ENCODE results near the gene PPP1R9B.

The PPP1R9B gene

GRCh38 chr17:50094753-50095619 lies 55.5 kb downstream of the PPP1R9B start, which contains the start of gene PDK2:
PDK2 (plus strand) TSS chr17:50095351; CDS start chr17:50095436, 85 bp downstream.
- peak; percentile 60 to 99 (median 93) for DNase-seq

GRCh38 chr17:50094243-50094752 lies 56.2 kb downstream of the PPP1R9B start:
- peak; percentile 48 to 97 (median 81) for DNase-seq

GRCh38 chr17:50093807-50094206 lies 56.7 kb downstream of the PPP1R9B start:
- no peak for DNase-seq

- DNase-seq, result no peak
Observed at GRCh38 chr17:50093246-50093645, 57.2 kb downstream of the PPP1R9B start.

- no peak for DNase-seq
Observed at GRCh38 chr17:50091918-50092285, 58.6 kb downstream of the PPP1R9B start.

GRCh38 chr17:50090971-50091917 lies 59.2 kb downstream of the PPP1R9B start:
- no peak for DNase-seq

GRCh38 chr17:50090071-50090470 lies 60.4 kb downstream of the PPP1R9B start:
- no peak for DNase-seq

GRCh38 chr17:50088952-50089825 lies 61.3 kb downstream of the PPP1R9B start:
- DNase-seq, result no peak

GRCh38 chr17:50087912-50088405 lies 62.5 kb downstream of the PPP1R9B start:
- DNase-seq, result no peak

GRCh38 chr17:50087246-50087911 lies 63.1 kb downstream of the PPP1R9B start:
- peak in 30 of 51 donors; percentile 7 to 64 (median 28) for DNase-seq

Data from hypothalamus (tissue), 51 donors.